Stimulated activated naive CD4-positive, alpha-beta T cell treated with Interleukin-2 at 50 U/mL for 16 hours (primary cell): ENCODE data around the gene NYNRIN.
"Not testable (repeated sequence)": the region's sequence is repeated elsewhere in the genome, so short reads cannot be mapped to it uniquely, and the experiment has no call there.

Source experiments
- DNase-seq: peaks from one replicate; lab custom pipeline; 2025; lab: John Stamatoyannopoulos, UW

Gene NYNRIN

DNA sequence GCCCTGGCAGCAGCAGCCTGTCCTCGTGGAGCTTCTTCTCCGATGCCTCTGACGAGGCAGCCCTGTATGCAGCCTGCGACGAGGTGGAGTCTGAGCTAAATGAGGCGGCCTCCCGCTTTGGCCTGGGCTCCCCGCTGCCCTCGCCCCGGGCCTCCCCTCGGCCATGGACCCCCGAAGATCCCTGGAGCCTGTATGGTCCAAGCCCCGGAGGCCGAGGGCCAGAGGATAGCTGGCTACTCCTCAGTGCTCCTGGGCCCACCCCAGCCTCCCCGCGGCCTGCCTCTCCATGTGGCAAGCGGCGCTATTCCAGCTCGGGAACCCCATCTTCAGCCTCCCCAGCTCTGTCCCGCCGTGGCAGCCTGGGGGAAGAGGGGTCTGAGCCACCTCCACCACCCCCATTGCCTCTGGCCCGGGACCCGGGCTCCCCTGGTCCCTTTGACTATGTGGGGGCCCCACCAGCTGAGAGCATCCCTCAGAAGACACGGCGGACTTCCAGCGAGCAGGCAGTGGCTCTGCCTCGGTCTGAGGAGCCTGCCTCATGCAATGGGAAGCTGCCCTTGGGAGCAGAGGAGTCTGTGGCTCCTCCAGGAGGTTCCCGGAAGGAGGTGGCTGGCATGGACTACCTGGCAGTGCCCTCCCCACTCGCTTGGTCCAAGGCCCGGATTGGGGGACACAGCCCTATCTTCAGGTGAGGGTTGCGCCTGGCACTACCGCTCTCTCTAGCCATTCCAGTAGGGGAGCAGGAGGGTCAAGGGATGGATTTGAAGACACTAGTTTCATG is 28.7 kb upstream of the NYNRIN start:
- DNase-seq, result no peak

DNA sequence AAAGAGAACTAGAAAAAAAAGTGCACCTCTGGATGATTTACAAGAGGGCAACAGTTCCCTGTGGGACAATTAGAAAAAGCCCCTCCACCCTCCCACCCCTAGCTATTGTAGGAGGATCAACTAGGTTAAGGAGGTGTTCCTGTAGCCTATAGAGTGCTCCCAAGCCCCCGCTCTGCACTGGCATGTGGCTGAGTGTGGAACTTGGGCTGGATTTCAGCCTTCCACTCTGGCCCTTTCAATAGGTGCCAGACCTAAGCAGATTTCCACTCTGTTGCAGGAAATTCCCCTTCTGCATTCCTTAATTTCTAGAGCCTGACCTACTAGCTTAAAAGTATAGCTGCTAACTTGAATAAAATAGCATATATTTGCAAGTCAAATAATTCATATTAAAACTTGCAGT is 28.1 kb upstream of the NYNRIN start:
- DNase-seq, result no peak

DNA sequence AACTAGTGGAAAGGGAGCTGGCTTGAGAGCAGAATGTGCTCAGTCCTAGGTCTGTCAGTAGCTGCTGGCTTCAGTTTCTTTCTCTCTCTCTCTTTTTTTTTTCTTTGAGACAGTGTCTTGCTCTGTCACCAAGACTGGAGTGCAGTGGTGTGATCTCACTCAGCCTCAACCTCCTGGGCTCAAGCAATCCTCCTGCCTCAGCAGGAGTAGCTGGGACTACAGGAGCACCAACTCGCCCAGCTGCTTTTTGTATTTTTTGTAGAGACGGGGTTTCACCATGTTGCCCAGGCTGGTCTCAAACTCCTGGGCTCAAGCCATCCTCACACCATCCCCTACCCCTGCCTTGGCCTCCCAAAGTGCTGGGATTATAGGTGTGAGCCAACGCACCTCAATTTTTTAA is 27.2 kb upstream of the NYNRIN start:
- not testable (repeated sequence) for DNase-seq

DNA sequence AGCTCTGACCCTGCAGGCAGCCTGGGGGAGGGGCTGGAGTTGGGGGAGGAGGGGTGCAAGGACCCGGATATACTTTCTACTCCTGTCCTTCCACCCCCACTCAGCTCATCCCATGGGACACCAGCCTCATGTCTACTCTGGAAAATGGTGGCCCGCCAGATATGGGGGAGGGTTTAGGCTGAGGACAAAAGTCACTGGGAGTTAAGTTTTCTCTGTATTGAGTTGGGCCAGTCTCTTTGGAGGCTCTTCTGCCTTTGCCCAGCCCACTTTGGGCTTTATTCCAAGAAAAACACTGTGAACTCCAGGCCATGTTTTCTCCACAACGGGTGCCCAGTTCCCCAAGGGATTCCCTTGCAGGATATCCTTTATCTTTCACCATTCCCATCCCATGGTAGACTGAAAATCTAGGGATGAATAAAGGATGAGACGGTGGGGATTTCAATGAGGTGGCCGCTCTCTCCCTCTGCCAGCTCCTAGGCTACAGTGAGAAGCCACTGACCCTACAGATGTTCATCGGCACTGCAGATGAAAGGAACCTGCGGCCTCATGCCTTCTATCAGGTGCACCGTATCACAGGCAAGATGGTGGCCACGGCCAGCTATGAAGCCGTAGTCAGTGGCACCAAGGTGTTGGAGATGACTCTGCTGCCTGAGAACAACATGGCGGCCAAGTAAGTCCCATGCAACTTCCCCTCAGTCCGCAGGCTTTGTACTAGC is 25.9 kb upstream of the NYNRIN start:
- DNase-seq, result no peak

DNA sequence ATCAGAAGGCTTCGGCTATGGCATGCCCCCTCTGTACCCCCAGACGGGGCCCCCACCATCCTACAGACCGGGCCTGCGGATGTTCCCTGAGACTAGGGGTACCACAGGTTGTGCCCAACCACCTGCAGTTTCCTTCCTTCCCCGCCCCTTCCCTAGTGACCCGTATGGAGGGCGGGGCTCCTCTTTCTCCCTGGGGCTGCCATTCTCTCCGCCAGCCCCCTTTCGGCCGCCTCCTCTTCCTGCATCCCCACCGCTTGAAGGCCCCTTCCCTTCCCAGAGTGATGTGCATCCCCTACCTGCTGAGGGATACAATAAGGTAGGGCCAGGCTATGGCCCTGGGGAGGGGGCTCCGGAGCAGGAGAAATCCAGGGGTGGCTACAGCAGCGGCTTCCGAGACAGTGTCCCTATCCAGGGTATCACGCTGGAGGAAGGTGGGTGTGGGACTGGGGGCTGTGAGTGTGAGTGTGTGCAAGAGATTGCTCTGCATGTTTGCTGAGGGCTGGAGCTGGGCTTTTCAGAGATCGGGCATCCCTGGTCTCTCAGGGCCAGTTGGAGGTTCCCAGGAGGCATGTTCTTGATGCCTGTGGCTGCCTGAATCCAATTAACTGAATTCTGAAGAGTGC is 22.2 kb upstream of the NYNRIN start:
- DNase-seq, result no peak

DNA sequence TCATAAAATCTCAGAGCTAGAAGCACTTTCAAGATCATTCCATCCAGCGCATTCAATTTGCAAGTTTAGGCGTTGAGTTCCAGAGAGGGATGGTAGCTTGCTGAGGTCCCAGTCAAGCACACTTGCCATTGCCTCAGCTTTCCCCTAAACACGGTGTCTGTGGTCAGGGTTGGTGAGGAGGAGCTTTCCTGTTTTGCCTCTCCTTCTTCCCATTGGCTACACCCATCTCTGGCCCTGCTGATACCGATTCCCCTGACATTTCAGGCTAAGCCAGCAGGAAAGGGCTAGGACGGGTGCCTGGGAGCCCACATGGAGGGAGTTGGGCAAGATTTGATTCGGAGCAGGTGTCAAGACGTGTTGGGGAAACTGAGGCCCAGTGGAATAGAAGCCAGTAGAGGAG is 21.7 kb upstream of the NYNRIN start:
- no peak for DNase-seq

DNA sequence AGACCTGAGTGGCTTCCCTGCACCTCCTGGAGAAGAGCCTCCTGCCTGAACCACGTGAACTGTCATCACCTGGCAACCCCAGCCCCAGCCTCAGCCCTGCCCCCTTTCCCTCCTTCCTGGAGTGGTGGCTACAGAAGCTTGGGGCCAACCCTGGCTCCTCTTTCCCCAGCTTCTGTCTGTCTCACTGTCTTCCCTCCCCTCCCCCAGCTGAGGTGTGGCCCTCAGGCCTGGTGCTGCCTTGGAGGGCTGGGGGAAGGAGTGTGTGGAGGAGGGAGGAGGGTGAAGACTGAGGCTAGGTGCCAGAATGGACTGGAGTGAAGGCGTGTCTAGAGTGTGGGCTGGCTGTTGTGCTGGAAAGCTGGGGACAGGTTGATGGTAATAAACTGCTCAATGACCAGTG is 21.1 kb upstream of the NYNRIN start:
- DNase-seq, result no peak

DNA sequence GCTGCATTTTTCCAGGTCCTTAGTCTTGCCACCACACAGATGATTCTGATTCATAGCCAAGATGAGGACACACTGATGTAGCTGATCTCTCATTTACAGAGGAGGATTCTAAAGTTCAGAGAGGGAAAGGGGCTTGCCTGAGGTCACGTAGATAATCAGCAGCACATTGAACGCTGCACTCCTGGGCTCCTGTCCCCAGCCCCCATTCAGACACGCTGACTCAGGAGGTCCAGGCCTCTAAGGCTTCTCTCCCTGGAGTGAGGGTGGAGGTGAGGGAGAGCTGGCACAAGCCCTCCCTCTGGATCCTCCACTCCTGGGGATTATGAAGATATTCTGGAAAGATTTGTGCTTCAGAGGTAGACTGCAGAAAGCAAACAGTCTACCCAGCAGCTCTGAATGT is 20.5 kb upstream of the NYNRIN start:
- no peak for DNase-seq

DNA sequence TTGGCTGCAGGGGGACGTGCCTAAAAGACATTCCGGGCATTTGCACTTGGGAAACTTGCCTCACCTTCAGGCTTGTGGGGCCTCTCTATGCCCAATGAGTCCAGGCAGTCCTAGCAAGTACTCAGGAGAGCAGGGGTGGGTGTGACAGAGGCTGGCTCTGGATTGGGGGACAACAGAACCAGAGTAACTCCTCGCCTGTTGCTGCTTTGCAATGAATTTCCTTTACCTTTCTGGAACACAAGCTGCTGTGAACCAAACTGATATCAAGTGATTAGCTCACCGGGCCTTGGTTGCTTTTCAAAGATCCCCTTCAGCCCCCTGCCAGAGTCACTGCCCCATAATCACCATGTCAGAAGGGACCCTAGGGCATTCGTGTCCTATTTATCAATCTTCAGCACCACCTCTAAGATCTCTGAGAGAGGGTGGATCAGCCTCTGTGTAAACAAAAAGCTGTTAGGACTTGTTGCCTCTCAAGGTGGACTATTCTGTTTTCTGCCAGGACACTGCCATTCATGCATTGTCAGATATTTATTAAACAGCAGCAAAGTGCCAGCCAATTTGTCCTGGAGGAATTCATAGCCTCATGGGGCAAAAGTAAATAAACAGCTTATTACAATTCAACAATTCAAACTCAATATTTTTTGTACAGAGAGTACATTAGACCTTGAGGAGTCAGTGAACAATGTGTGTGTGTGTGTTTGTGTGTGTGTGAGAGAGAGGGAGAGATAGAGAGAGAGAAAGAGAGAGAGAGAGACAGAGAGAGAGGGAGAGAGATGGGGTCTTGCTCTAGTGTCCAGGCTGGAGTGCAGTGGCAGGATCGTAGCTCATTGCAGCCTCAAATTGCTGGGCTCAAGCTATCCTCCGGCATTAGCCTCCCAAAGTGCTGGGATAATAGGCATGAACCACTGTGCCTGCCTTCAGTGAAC is 19.6 kb upstream of the NYNRIN start:
- no peak for DNase-seq

DNA sequence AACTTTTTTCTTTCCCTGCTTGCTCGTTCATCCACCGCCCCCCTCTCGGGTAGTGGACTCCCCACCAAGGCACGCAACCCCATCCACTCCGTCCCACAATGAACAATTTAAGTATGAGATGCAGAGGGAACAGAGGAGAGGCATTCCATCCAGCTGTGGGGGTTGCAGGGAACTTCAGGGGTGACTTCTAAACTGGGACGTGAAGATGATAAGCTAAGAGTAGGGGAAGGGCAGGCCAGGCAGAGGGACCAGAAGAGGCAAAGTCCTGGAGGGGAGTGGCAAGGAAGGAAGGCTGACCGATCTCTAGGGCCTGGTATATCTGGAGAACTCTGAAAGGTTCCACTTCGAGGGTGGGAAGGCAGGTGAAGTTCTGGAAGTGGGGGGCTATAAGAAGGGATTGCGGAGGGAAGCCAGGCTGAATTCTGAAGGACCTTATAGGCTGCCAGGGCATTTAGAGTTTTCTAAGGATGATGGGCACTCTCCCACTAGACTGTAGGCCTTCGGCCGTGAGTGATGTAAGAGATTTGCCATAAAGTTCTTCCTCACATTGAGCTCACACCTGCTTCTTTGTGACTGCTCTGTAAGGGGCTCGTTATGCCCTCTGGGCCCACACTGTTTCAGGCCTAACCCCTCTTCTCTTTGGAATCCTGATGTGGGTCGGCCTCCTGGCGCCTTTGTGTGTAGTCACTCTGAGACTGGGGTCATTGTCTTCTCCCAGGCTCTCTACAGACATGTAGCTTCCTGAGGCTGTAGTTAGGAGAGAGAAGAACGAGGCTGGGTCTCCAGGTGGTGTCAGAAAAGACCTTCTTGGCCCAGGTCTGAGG is 18.7 kb upstream of the NYNRIN start:
- no peak for DNase-seq

DNA sequence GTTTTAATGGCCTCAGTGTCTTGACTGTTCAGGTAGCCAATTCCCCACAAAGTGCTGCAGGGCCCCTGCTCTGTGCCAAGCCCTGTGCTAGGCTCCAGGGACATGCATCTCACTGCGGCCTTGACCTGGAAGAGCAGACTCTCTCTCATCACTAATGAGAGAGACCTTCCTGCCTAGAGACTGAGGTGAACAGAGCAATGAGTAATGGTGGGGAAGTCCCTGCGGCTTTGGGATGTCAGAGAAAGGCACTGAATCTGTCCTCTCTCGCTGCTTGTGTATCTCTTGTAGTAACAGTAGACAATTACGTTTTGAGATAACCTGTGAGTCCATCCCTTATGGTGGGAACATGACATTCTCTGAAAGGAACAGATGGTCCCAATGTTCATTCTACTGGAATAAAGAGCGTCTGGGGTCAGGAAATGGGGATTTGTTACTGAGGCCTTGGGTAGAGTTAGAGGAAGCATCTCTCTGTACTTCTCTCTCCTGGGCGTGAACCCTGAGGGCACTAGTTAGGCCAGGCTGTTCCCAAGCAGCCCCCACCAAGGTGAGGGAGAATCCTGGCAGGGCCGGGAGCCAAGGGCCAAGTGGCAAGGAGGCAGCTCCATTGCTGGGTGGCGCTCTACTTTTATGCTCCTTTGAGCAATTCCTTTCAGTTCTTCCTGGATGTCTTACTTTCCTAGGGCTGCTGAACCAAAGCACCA is 17.3 kb upstream of the NYNRIN start:
- no peak for DNase-seq

DNA sequence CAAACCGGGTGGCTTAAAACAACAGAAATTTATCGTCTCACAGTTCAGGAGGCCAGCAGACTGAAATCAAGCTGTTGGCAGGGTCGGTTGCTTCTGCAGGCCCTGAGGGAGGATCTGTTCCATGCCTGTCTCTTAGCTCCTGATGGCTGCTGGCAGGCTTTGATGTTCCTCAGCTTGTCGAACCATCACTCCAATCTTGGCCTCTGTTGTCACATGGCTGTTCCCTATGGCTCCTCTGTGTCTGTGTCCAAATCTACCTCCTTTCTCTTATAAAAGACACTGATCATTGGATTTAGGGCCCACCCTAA is 16.8 kb upstream of the NYNRIN start:
- no peak for DNase-seq

DNA sequence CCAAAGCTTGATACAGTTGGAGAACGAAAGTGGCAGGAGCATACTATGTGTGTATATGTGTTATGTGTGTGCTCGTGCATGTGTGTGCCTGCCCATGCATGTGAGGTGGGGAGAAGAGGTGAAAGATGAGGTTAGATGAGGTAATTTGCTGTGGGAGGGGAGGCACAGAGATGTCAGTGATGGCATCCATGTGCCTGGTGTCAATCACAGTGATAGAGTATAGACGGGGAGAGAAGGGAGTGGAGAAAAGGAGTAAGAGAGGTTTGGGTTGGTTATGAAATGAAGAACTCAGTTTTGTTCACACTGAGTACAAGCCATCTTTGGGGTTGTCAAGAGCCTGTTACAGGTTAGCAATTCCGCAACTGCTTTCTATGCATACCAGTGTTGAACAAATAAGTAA is 14.6 kb upstream of the NYNRIN start:
- DNase-seq, result no peak

DNA sequence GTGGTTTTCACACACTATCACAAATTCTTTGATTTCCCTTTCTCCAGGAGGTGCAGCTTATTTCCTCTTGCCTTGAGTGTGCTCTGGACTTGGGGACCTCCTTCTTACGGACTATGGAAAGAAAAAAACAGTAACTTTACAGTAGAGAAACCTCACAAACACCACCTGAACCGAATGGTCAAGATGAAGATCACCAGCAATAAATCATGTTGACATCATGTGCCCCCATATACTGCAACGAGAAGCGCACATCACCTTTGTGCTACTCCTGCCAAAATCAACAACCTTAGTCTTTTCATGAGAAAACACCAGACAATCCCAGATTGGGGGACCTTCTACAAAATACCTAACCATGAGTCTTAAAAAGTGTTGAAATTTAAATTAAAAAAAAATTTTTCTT is 13.3 kb upstream of the NYNRIN start:
- DNase-seq, result no peak

DNA sequence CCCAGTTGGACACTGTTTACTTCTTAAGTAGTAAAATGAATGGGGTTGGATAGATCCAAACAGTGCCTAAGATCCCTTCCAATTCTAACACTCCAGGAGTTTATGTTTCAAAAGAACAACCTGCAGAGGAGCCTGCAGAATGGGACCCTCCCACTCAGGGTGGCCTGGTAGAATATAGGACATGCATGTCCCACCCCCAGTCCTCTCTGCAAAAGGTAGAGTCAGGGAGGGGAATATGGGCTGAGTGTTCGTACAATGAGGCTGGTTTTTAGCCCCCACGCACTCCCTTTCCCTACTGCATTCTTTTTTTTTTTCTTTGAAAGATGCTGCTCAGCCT is 11.8 kb upstream of the NYNRIN start:
- DNase-seq, result no peak

DNA sequence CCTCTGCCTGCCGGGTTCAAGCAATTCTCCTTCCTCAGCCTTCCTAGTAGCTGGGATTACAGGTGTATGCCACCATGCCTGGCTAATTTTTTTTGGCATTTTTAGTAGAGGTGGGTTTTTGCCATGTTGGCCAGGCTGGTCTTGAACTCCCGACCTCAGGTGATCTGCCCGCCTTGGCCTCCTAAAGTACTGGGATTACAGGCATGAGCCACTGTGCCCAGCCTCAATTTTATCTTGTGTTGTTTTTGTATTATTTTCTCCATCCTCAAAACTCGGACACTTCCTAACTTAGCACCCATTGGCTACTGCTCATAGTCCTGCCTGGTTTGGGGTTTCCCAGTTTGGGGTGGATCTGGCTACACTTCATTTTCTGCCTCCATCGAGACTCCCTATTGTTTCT is 11.2 kb upstream of the NYNRIN start:
- not testable (repeated sequence) for DNase-seq

DNA sequence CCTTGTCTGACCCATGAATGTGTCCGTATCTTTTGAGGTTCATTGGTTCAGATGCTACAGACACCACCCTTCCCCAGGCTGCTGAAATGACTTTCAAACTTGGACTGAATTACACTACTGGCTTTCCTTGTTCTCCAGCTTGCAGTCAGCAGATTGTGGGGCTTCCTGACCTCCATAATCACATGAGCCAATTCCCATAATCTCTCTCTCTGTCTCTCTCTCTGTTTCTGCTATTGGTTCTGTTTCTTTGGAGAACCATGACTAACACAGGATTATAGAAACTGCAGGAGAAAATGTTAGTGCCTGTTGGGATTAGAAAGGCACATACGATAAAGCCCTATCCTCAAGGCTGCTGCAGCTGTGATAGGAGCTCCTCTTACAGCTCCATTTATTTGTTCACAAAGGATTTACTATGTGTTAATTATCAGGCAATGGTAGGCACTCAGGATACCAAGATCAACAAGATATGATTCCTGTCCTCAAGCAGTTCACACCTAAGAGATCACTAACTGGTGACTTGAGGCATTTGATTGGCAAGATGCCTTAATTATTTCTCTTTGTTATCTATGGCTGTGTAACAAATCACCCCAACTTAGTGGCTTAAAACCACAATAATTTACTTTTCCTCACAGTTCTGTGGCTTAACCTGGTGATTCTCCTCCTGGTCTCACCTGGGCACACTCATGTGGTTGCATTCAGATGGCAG is 10.2 kb upstream of the NYNRIN start:
- no peak for DNase-seq

DNA sequence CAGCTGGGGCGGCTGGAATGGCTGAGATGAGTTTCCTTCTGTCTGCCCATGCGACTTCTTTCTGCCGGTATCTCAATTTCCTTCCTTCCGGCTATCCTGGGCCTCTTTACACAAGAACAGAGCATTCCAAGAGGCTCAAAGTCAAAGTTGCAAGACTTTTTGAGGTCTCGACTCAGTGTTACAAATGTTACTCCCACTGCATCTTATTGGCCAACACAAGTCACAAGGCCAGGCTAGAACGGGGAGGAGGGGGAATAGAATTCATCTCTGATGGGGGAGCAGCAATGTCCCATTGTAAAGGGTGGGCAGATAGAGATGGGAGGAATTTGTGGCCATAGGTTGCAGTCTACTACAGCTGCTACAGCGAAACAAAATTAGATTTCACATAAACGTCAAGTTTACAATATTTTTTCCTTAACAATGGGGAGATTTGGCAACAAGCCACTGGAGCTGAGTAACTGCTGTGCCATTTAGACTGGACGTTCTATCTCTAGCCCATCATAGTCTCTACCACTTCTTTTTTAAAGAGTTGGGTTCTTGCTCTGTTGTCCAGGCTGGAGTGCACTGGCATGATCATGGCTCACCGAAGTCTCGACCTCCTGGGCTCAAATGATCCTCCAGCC is 9.5 kb upstream of the NYNRIN start:
- no peak for DNase-seq

DNA sequence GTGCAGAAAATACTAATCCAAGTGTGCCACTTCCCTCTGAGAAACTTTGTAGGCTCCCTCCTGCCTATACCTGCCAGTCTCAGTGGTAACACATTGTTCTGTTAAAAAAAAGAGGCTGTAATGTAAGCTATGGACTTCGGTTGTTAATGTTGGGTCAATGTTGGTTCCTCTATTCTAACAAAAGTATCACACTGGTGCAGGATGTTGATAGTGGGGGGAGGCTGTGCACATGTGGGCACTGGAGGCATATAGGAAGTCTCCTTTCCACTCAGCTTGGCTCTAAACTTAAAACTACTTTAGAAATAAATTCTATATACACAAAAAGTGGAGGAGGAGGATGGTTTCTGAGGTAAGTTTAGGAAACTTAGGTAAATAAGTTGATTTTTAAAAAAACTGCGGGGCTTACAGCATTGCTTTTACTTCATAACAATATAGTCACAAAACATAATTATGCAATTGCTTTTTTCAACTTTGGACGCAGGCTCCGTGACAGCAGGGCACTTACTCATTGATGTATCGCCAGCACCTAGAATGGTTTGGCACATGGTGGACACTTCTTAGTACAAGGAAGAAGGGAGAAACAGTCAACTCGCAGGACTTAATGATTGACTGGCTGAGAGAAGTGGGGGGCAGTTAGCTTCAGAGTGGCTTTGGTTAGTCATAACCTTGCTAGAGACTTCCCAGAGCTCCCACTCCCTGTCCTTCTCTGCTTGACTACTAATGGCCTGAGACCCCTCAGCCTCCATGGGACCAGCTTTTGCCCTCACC is 7.9 kb upstream of the NYNRIN start:
- no peak for DNase-seq
